ENCODE measurements around the gene VIL1. TPM values are rescaled to one million over a fixed set of nuclear protein-coding genes. Genes with fewer than 3 reads are reported as not detected.
A peak's percentile ranks its signal among the peaks of the same experiment; 100 is the strongest.

VIL1 gene
- total and polyA plus RNA-seq, 9 of the 15 experiments (the other 6 are each of a cell fraction or from before 2014, with no cell fraction given) = 0.51 to 2.7 (median 1.2) TPM

- TF ChIP-seq, protein P1, sequence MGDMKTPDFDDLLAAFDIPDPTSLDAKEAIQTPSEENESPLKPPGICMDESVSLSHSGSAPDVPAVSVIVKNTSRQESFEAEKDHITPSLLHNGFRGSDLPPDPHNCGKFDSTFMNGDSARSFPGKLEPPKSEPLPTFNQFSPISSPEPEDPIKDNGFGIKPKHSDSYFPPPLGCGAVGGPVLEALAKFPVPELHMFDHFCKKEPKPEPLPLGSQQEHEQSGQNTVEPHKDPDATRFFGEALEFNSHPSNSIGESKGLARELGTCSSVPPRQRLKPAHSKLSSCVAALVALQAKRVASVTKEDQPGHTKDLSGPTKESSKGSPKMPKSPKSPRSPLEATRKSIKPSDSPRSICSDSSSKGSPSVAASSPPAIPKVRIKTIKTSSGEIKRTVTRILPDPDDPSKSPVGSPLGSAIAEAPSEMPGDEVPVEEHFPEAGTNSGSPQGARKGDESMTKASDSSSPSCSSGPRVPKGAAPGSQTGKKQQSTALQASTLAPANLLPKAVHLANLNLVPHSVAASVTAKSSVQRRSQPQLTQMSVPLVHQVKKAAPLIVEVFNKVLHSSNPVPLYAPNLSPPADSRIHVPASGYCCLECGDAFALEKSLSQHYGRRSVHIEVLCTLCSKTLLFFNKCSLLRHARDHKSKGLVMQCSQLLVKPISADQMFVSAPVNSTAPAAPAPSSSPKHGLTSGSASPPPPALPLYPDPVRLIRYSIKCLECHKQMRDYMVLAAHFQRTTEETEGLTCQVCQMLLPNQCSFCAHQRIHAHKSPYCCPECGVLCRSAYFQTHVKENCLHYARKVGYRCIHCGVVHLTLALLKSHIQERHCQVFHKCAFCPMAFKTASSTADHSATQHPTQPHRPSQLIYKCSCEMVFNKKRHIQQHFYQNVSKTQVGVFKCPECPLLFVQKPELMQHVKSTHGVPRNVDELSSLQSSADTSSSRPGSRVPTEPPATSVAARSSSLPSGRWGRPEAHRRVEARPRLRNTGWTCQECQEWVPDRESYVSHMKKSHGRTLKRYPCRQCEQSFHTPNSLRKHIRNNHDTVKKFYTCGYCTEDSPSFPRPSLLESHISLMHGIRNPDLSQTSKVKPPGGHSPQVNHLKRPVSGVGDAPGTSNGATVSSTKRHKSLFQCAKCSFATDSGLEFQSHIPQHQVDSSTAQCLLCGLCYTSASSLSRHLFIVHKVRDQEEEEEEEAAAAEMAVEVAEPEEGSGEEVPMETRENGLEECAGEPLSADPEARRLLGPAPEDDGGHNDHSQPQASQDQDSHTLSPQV (IDR thresholded peaks at IDR 0.05) = peak; percentile 39; the same call in 1 of the 2 replicates
- TF ChIP-seq, protein P2, sequence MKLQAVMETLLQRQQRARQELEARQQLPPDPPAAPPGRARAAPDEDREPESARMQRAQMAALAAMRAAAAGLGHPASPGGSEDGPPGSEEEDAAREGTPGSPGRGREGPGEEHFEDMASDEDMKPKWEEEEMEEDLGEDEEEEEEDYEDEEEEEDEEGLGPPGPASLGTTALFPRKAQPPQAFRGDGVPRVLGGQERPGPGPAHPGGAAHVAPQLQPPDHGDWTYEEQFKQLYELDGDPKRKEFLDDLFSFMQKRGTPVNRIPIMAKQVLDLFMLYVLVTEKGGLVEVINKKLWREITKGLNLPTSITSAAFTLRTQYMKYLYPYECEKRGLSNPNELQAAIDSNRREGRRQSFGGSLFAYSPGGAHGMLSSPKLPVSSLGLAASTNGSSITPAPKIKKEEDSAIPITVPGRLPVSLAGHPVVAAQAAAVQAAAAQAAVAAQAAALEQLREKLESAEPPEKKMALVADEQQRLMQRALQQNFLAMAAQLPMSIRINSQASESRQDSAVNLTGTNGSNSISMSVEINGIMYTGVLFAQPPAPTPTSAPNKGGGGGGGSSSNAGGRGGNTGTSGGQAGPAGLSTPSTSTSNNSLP (IDR thresholded peaks at IDR 0.05; ENCODE audit: borderline replicate concordance, low read depth, low read length) = no peak
- TF ChIP-seq, protein P3, sequence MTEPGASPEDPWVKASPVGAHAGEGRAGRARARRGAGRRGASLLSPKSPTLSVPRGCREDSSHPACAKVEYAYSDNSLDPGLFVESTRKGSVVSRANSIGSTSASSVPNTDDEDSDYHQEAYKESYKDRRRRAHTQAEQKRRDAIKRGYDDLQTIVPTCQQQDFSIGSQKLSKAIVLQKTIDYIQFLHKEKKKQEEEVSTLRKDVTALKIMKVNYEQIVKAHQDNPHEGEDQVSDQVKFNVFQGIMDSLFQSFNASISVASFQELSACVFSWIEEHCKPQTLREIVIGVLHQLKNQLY (CRISPR knock-in tag; conservative IDR thresholded peaks at IDR 0.05) = 0 out of 4 replicates have a peak, but pooled peaks of 1 of the 2 experiments have one; percentile 60
- TF ChIP-seq ELF4 (CRISPR knock-in tag; IDR thresholded peaks at IDR 0.05) = peak; percentile 55
- no peak for TF ChIP-seq CREB3L1 (IDR thresholded peaks at IDR 0.05; ENCODE audit: borderline replicate concordance, low read depth)
- TF ChIP-seq CREB5 (CRISPR knock-in tag; IDR thresholded peaks at IDR 0.05) = peak; percentile 81
- 0 out of 2 replicates have a peak, but pooled peaks have one; percentile 11 for TF ChIP-seq MTA2 (IDR thresholded peaks at IDR 0.05; ENCODE audit: low read depth)
- peak; percentile 37 for TF ChIP-seq NFYB (IDR thresholded peaks at IDR 0.05; ENCODE audit: extremely low read depth, insufficient read length)
- TF ChIP-seq GATAD2A (IDR thresholded peaks at IDR 0.05) = peak; percentile 72; the same call in 1 of the 2 replicates
- no peak for TF ChIP-seq NBN (IDR thresholded peaks at IDR 0.05; ENCODE audit: low read depth)
- no peak for TF ChIP-seq PRPF4 (IDR thresholded peaks at IDR 0.05; ENCODE audit: insufficient read depth, low read depth, low read length, poor library complexity, severe bottlenecking)
- peak; percentile 53; the same call in 1 of the 2 replicates for TF ChIP-seq GATAD2B (IDR thresholded peaks at IDR 0.05; ENCODE audit: borderline replicate concordance)
- TF ChIP-seq L3MBTL2 (IDR thresholded peaks at IDR 0.05) = 0 out of 2 replicates have a peak, but pooled peaks have one; percentile 7
- peak; percentile 70 for TF ChIP-seq TEAD4 (IDR thresholded peaks at IDR 0.05; ENCODE audit: low read length)
- TF ChIP-seq TEAD4 (CRISPR knock-in tag; IDR thresholded peaks at IDR 0.05; ENCODE audit: borderline replicate concordance) = no peak
- peak; percentile 60; the same call in 1 of the 2 replicates for TF ChIP-seq ZZZ3 (IDR thresholded peaks at IDR 0.05)
These were observed 12.5 kb upstream of the VIL1 start (continued) for GRCh38 chr2:218406209-218406948.

All from K562 (cell line).